Stimulated activated CD8-positive, alpha-beta memory T cell treated with anti-CD3 and anti-CD28 coated beads, Interleukin-4, amount 100 ng/mL, for 48 hours (primary cell): ENCODE results near the gene TMEM135.

Experiments
- DNase-seq: peaks from one replicate; pipeline ENCODE4 v3.0.0-alpha.2; 2020

The TMEM135 gene

GRCh38 chr11:87317441-87317840 is 279.7 kb downstream of the TMEM135 start:
- no peak for DNase-seq

GRCh38 chr11:87320123-87320522 is 282.4 kb downstream of the TMEM135 start:
- DNase-seq: no peak

- DNase-seq: no peak
These were observed 284.8 kb downstream of the TMEM135 start for GRCh38 chr11:87322568-87322967.

- no peak for DNase-seq
These were observed 286.2 kb downstream of the TMEM135 start for GRCh38 chr11:87323899-87324298.

GRCh38 chr11:87324817-87325489 is 287.2 kb downstream of the TMEM135 start:
- no peak for DNase-seq

- DNase-seq: no peak
These were observed 287.7 kb downstream of the TMEM135 start for GRCh38 chr11:87325490-87325872.

- no peak for DNase-seq
These were observed 288.9 kb downstream of the TMEM135 start for GRCh38 chr11:87326594-87326993.

- DNase-seq: no peak
These were observed 291.4 kb downstream of the TMEM135 start for GRCh38 chr11:87329172-87329571.

- DNase-seq: no peak
These were observed 292.5 kb downstream of the TMEM135 start for GRCh38 chr11:87330187-87330601.

GRCh38 chr11:87331273-87331672 is 293.5 kb downstream of the TMEM135 start:
- no peak for DNase-seq

GRCh38 chr11:87338046-87338639 is 300.4 kb downstream of the TMEM135 start:
- DNase-seq: no peak

- no peak for DNase-seq
These were observed 301.7 kb downstream of the TMEM135 start for GRCh38 chr11:87339416-87339815.

- no peak for DNase-seq
These were observed 309.7 kb downstream of the TMEM135 start for GRCh38 chr11:87347441-87347840.

GRCh38 chr11:87347854-87348253 is 310.1 kb downstream of the TMEM135 start:
- no peak for DNase-seq

- DNase-seq: no peak
These were observed 313.9 kb downstream of the TMEM135 start for GRCh38 chr11:87351676-87352075.

GRCh38 chr11:87352759-87353707 is 315.3 kb downstream of the TMEM135 start:
- DNase-seq: peak; percentile 96

GRCh38 chr11:87353771-87354345 is 316.1 kb downstream of the TMEM135 start:
- DNase-seq: no peak

GRCh38 chr11:87355596-87355995 is 317.9 kb downstream of the TMEM135 start:
- DNase-seq: no peak

GRCh38 chr11:87356428-87356827 is 318.7 kb downstream of the TMEM135 start:
- no peak for DNase-seq

- DNase-seq: no peak
These were observed 320.7 kb downstream of the TMEM135 start for GRCh38 chr11:87358461-87358860.

- DNase-seq: no peak
These were observed 321.7 kb downstream of the TMEM135 start for GRCh38 chr11:87359401-87359800.

- DNase-seq: no peak
These were observed 324.2 kb downstream of the TMEM135 start for GRCh38 chr11:87361891-87362290.

- DNase-seq: no peak
These were observed 328.6 kb downstream of the TMEM135 start for GRCh38 chr11:87366346-87366745.
